Spleen (tissue), 11 donors: ENCODE data around the gene CYP2A7. TPM values are rescaled to one million over a fixed set of nuclear protein-coding genes. Genes with fewer than 3 reads are reported as not detected.
"Not testable (repeated sequence)": the region's sequence is repeated elsewhere in the genome, so short reads cannot be mapped to it uniquely, and the experiment has no call there.

Experiments used
- DNase-seq: peaks from one replicate; pipeline ENCODE4 v3.0.0-alpha.2; 2020
- H3K27ac ChIP-seq, 8 donors: fragments of 200-600 bp; sonication (generic) in 7 of 8; 1 replicate in 4 of 8; 2 replicates in 4 of 8; pipeline versions ENCODE4 v1.5.0 to v1.8.0; 2016 to 2021; ENCODE audit warnings: inconsistent platforms in 4 of 8, mild to moderate bottlenecking in 4 of 8, moderate library complexity in 1 of 8
- H3K27me3 ChIP-seq, 7 donors: fragments of 200-600 bp; sonication (generic) in 6 of 7; replicated peaks in 1 of 7; 1 replicate in 4 of 7; 2 replicates in 3 of 7; pipeline versions ENCODE4 v1.5.0 to v1.8.0; 2016 to 2021; ENCODE audit warnings: inconsistent platforms in 3 of 7, mild to moderate bottlenecking in 1 of 7
- H3K36me3 ChIP-seq, 6 donors: fragments of 200-600 bp; sonication (generic) in 5 of 6; 1 replicate in 4 of 6; 2 replicates in 2 of 6; pipeline versions ENCODE4 v1.5.0 to v1.8.0; 2016 to 2021; ENCODE audit warnings: inconsistent platforms in 2 of 6
- H3K4me1 ChIP-seq, 6 donors: fragments of 200-600 bp; sonication (generic) in 5 of 6; 1 replicate in 3 of 6; 2 replicates in 3 of 6; pipeline versions ENCODE4 v1.5.0 to v1.8.0; 2016 to 2021; ENCODE audit warnings: inconsistent platforms in 3 of 6
- H3K4me3 ChIP-seq, 8 donors: fragments of 200-600 bp; sonication (generic) in 7 of 8; 1 replicate in 4 of 8; 2 replicates in 4 of 8; pipeline versions ENCODE4 v1.5.0 to v1.8.0; 2016 to 2021; ENCODE audit warnings: inconsistent platforms in 4 of 8, mild to moderate bottlenecking in 4 of 8, moderate library complexity in 2 of 8
- H3K9me3 ChIP-seq, 8 donors: fragments of 200-600 bp; sonication (generic) in 7 of 8; 1 replicate in 4 of 8; 2 replicates in 4 of 8; pipeline versions ENCODE4 v1.5.0 to v1.8.0; 2016 to 2021; ENCODE audit warnings: inconsistent platforms in 4 of 8
- POLR2A ChIP-seq, 3 donors: fragments of 450-650 bp; IDR thresholded peaks; one replicate each; pipeline ENCODE4 v1.5.1; 2017; ENCODE audit warnings: antibody characterized with exemption in 3 of 3, mild to moderate bottlenecking in 1 of 3
- POLR2AphosphoS5 ChIP-seq, 3 donors: sonication (generic); formaldehyde crosslinking; IDR thresholded peaks; one replicate each; pipeline ENCODE4 v1.5.1; 2017; ENCODE audit warnings: antibody characterized with exemption in 3 of 3
- WGBS, 5 donors: extraction: QIAGEN DNeasy Blood & Tissue Kit in 3 of 5; methylation state at CpG; one replicate each; pipeline versions ENCODE4 v1.1.5 to v1.1.7; 2013 to 2018; 5-methylcytosine and 5-hydroxymethylcytosine counted together
- intact Hi-C: fragments of 100-400 bp; cut with DNase I; formaldehyde crosslinking; loops from one replicate; pipeline ENCODE4 v1.15.0; 2023; ENCODE audit warnings: low total_unique reads
- polyA plus RNA-seq, 3 donors: library from polyadenylated mRNA; stranded (reverse); fragments of 200-250 nt; gene quantifications; one replicate each; pipeline ENCODE4 v1.2.1, GENCODE V29; 2013
- total RNA-seq, 7 donors: library from RNA; depleted of rRNA in 3 of 7; stranded (reverse); fragments of >200 nt in 3 of 7; fragmentation: NEBNext Ultra II Directional in 4 of 7; extraction: Animal tissue kit (Norgen Biotek cat#: 25700) in 4 of 7; gene quantifications; one replicate each; pipeline versions ENCODE4 v1.1.0 to v1.2.1, GENCODE V29; 2016 to 2021
- TF ChIP-seq, protein P1 (sequence below), 11 experiments: fragments of 200-600 bp in 7 of 11; fragments of 450-650 bp in 4 of 11; sonication (generic) in 4 of 11; IDR thresholded peaks in 8 of 11; conservative IDR thresholded peaks in 3 of 11; 1 replicate in 7 of 11; 2 replicates in 4 of 11; pipeline versions ENCODE4 v1.4.0 to v1.8.0; 2016 to 2021; ENCODE audit warnings: antibody characterized with exemption in 11 of 11, inconsistent platforms in 4 of 11, mild to moderate bottlenecking in 1 of 11
- donor health status: healthy with polysubstance abuse.
- donor health status: DM: no; HTN: no; CAD: no; lungs with moderate emphysema.
- donor health status: DM: no; HTN: no; CAD: no.
- donor health status: Bipolar disorder and iron deficiency.
- donor health status: healthy.
- donor health status: DM: no; HTN: no; CAD: no.
- donor health status: DM: yes; HTN: yes; CAD: no.

The CYP2A7 gene
- total and polyA plus RNA-seq, 10 donors = not detected

DNA sequence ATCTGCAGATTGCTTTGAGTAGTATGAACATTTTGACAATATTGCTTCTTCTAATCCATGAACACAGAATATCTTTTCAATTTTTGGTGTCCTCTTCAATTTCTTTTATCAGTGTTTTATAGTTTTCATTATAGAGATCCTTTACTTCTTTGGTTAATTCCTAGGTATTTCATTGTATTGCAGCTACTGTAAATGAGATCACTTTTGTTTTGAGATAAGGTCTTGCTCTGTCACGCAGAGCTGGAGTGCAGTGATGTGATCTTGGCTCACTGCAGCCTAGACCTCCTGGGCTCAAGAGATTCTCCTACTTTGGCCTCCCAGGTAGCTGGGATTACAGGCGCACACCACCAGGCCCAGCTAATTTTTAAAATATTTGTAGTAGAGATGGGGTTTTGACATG, 9.8 kb downstream of the CYP2A7 start:
- no peak overlapping the region for H3K27ac ChIP-seq
- peaks cover 0 to 8% (median 0%) of the 10 kb centered on the region in 7 donors for H3K27me3 ChIP-seq
- intact Hi-C loops = no loop called here
- DNase-seq = no peak
- 90 to 96% (median 93%) methylated on average over 2 of the region's 2 CpGs for WGBS, 5 donors
- no peaks in the 10 kb centered on the region for H3K36me3 ChIP-seq
- TF ChIP-seq, protein P1, sequence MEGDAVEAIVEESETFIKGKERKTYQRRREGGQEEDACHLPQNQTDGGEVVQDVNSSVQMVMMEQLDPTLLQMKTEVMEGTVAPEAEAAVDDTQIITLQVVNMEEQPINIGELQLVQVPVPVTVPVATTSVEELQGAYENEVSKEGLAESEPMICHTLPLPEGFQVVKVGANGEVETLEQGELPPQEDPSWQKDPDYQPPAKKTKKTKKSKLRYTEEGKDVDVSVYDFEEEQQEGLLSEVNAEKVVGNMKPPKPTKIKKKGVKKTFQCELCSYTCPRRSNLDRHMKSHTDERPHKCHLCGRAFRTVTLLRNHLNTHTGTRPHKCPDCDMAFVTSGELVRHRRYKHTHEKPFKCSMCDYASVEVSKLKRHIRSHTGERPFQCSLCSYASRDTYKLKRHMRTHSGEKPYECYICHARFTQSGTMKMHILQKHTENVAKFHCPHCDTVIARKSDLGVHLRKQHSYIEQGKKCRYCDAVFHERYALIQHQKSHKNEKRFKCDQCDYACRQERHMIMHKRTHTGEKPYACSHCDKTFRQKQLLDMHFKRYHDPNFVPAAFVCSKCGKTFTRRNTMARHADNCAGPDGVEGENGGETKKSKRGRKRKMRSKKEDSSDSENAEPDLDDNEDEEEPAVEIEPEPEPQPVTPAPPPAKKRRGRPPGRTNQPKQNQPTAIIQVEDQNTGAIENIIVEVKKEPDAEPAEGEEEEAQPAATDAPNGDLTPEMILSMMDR (IDR thresholded peaks at IDR 0.05 in 8 of 11, conservative IDR thresholded peaks at IDR 0.05 in 3 of 11) = no peak
- TF ChIP-seq POLR2AphosphoS5 (IDR thresholded peaks at IDR 0.05) = no peak
- TF ChIP-seq POLR2A (IDR thresholded peaks at IDR 0.05) = no peak
- H3K4me1 ChIP-seq = peaks cover 0 to 5% (median 0%) of the 10 kb centered on the region in 6 donors
- H3K9me3 ChIP-seq = no peaks in the 10 kb centered on the region
- no peak overlapping the region for H3K4me3 ChIP-seq

DNA sequence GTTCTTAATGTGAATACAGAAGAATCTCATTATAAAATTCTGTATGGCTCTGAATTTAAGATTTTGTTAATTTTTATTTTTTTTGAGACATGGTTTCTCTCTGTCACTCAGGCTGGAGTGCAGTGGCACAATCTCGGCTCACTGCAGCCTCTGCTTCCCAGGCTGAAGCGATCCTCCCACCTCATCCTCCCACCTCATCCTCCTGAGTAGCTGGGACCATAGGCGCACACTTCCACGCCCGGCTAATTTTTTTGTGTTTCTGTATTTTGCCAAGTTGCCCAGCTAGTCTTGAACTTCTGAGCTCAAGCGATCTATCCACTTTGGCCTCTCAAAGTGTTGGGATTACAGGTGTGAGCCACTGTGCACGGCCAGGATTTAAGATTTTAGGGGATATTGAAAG, 14.3 kb downstream of the CYP2A7 start:
- H3K27ac ChIP-seq = no peak overlapping the region
- no peak overlapping the region for H3K4me3 ChIP-seq
- no peaks in the 10 kb centered on the region for H3K4me1 ChIP-seq
- 88 to 90% (median 89%) methylated on average over 7 of the region's 7 CpGs for WGBS, 5 donors
- intact Hi-C loops = no loop called here
- TF ChIP-seq, protein P1 (IDR thresholded peaks at IDR 0.05 in 8 of 11, conservative IDR thresholded peaks at IDR 0.05 in 3 of 11) = no peak
- TF ChIP-seq POLR2A (IDR thresholded peaks at IDR 0.05) = no peak
- no peak for TF ChIP-seq POLR2AphosphoS5 (IDR thresholded peaks at IDR 0.05)
- H3K9me3 ChIP-seq = no peaks in the 10 kb centered on the region
- H3K36me3 ChIP-seq = no peaks in the 10 kb centered on the region
- DNase-seq = no peak
- H3K27me3 ChIP-seq = peaks cover 0 to 6% (median 0%) of the 10 kb centered on the region in 7 donors

DNA sequence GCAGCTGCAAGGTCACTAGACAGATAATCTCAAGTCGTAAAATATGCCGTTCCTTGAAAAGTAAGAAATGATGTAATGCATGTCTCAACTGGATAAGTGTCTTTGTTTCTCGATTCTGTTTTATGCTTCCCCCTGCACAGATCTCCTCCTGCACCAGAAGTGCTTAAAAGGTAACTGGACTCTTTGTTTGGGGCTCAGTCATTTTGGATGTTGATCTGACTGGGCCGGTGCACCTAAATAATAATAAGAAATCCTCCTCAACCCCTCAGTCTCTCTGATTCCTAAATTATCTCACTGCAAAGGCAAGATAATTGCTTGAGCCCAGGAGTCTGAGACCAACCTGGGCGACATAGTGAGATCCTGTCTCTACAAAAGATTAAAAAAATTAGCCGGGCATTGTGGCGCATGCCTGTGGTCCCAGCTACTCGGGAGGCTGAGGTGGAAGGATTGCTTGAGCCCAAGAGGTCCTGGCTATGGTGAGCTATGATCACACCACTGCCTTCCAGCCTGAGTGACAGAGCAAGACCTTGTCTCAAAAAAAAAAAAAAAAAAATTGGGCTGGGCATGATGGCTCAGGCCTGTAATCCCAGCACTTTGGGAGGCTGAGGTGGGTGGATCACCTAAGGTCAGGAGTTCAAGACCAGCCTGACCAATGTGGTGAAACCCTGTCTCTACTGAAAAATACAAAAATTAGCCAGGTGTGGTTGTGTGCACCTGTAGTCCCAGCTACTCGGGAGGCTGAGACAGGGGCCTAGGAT, 17.1 kb downstream of the CYP2A7 start:
- 55 to 67% (median 63%) methylated on average over 9 of the region's 9 CpGs for WGBS, 5 donors
- H3K27ac ChIP-seq, H3K4me3 ChIP-seq, H3K36me3 ChIP-seq, H3K9me3 ChIP-seq, DNase-seq, H3K4me1 ChIP-seq, H3K27me3 ChIP-seq, intact Hi-C loops: not testable (repeated sequence)

DNA sequence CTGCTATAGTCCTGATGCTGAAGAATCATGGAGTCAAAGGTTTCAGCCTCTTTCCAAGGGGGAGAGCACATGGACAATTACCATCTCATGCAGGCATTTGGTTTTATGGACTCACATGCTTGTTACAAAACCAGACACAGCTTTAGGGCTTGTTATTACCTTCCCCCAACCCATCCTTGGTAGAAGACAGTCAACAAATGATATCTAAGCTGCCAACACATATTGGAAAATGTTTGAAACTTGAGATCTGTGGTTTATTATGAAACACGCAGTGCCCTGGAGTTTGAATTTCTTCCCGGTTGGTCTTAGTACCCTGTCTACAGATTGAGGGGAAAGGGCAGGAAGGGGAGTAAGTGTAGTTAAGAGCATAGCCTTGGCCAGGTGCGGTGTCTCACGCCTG, 19.2 kb downstream of the CYP2A7 start:
- Histone ChIP-seq H3K27me3 (no peaks in the 10 kb centered on the region), H3K9me3 (no peaks in the 10 kb centered on the region), H3K27ac (no peak overlapping the region), H3K4me1 (no peaks in the 10 kb centered on the region), H3K4me3 (no peak overlapping the region), H3K36me3 (no peaks in the 10 kb centered on the region)
- DNase-seq = no peak
- intact Hi-C loops = no loop called here
- no peak for TF ChIP-seq POLR2AphosphoS5 (IDR thresholded peaks at IDR 0.05)
- no peak for TF ChIP-seq POLR2A (IDR thresholded peaks at IDR 0.05)
- TF ChIP-seq, protein P1 (IDR thresholded peaks at IDR 0.05 in 8 of 11, conservative IDR thresholded peaks at IDR 0.05 in 3 of 11) = no peak
- WGBS, 5 donors = 73 to 89% (median 74%) methylated on average over 4 of the region's 4 CpGs
